K562 (cell line): ENCODE data around the gene FAM167B. TPM values are rescaled to one million over a fixed set of nuclear protein-coding genes. Genes with fewer than 3 reads are reported as not detected.

ENCODE experiments used
- ATAC-seq: fragments of 200-7000 bp; cut with Tn5 transposase; 3 replicates; pipeline ENCODE4 v1.9.1; 2020; ENCODE audit warnings: moderate library complexity
- BruUV-seq: library from RNA; stranded (reverse); fragments of 400-500 nt; replicated peaks from 2 replicates; lab custom pipeline; 2021; lab: Mats Ljungman, UMichigan
- CTCF ChIA-PET: fragments of 300-600 bp; formaldehyde crosslinking; extraction: SDS; loops from one replicate; lab custom pipeline; 2021; ENCODE audit warnings: low intra/inter-chr PET ratio; lab: Yijun Ruan, JAX
- POLR2A ChIA-PET: fragments of 300-600, 350-650 bp; sonication (Branson Sonifier 250); formaldehyde crosslinking; extraction: SDS; loops from one replicate; lab custom pipeline; 2021; ENCODE audit warnings: antibody characterized with exemption, inconsistent platforms; lab: Yijun Ruan, JAX
- DNase-seq, 4 experiments: peaks; one replicate each; pipeline versions ENCODE4 v3.0.0 to v3.0.0-alpha.2; 2011 to 2018; ENCODE audit warnings: low spot score in 3 of 4, mixed read lengths in 3 of 4; ENCODE audit errors: extremely low read depth in 1 of 4
- FAIRE-seq: peaks from 2 replicates; lab custom pipeline; 2011; peaks lifted over from hg19 to GRCh38; lab: Jason Lieb, UNC
- H2AFZ ChIP-seq: 2 replicates; pipeline ENCODE4 v1.6.0; 2011; ENCODE audit warnings: low read depth, low read length, control low read depth, inconsistent platforms
- H3K27ac ChIP-seq: fragments of 200-600 bp; 3 replicates; pipeline ENCODE4 v1.8.0; 2011; ENCODE audit warnings: low read depth, mild to moderate bottlenecking, control low read depth, inconsistent platforms, low read length, moderate library complexity, mixed read lengths; ENCODE audit errors: extremely low read depth
- H3K27me3 ChIP-seq, 2 experiments: fragments of 300-600 bp in 1 of 2; 2 replicates in 1 of 2; 3 replicates in 1 of 2; pipeline versions ENCODE4 v1.6.0 to v1.8.0; 2011; ENCODE audit warnings: inconsistent platforms in 2 of 2, low read length in 2 of 2, mild to moderate bottlenecking in 1 of 2, mixed read lengths in 1 of 2, moderate library complexity in 1 of 2; ENCODE audit not compliant: control insufficient read depth in 2 of 2, insufficient read depth in 2 of 2
- H3K36me3 ChIP-seq: fragments of 300-600 bp; 3 replicates; pipeline ENCODE4 v1.8.0; 2011; ENCODE audit warnings: mild to moderate bottlenecking, low read length, inconsistent platforms; ENCODE audit not compliant: control insufficient read depth, insufficient read depth
- H3K4me1 ChIP-seq, 2 experiments: fragments of 200-600 bp in 1 of 2; replicated peaks in 1 of 2; 2 replicates in 1 of 2; 3 replicates in 1 of 2; pipeline versions ENCODE4 v1.5.1 to v1.8.0; 2011; ENCODE audit warnings: inconsistent platforms in 2 of 2, low read length in 2 of 2, mild to moderate bottlenecking in 1 of 2, mixed read lengths in 1 of 2, moderate library complexity in 1 of 2; ENCODE audit not compliant: control insufficient read depth in 2 of 2, insufficient read depth in 2 of 2
- H3K4me2 ChIP-seq: 2 replicates; pipeline ENCODE4 v1.6.1; 2011; ENCODE audit warnings: low read length, control low read depth, inconsistent platforms, mixed read lengths; ENCODE audit not compliant: insufficient read depth
- H3K4me3 ChIP-seq: fragments of 200-600 bp; sonication (generic), shearing (Covaris generic); 2 replicates; pipeline ENCODE4 v1.5.1; 2016; ENCODE audit warnings: control low read depth, inconsistent platforms
- H3K79me2 ChIP-seq: fragments of 200-600 bp; 3 replicates; pipeline ENCODE4 v1.8.0; 2011; ENCODE audit warnings: low read length, inconsistent platforms; ENCODE audit not compliant: control insufficient read depth, insufficient read depth
- H3K9ac ChIP-seq, 2 experiments: 2 replicates each; pipeline versions ENCODE4 v1.6.0 to v1.6.1; 2011; ENCODE audit warnings: low read depth in 2 of 2, low read length in 2 of 2, control low read depth in 1 of 2, inconsistent platforms in 1 of 2, mild to moderate bottlenecking in 1 of 2, mixed read lengths in 1 of 2; ENCODE audit not compliant: insufficient read depth in 1 of 2
- H3K9me1 ChIP-seq: one replicate; pipeline ENCODE4 v1.6.0; 2011; ENCODE audit warnings: inconsistent platforms, mild to moderate bottlenecking, low read length, moderate library complexity; ENCODE audit not compliant: control insufficient read depth, insufficient read depth
- H3K9me3 ChIP-seq: replicated peaks from 2 replicates; pipeline ENCODE4 v1.5.1; 2011; ENCODE audit warnings: low read depth, low read length, inconsistent platforms; ENCODE audit not compliant: control insufficient read depth, insufficient read depth
- H4K20me1 ChIP-seq: replicated peaks from 2 replicates; pipeline ENCODE4 v1.6.1; 2011; ENCODE audit warnings: low read length, inconsistent platforms, mixed read lengths; ENCODE audit not compliant: control insufficient read depth, insufficient read depth
- ATF7 ChIP-seq: fragments of 450-650 bp; IDR thresholded peaks from 2 replicates; pipeline ENCODE4 v1.7.1; 2014; ENCODE audit warnings: mild to moderate bottlenecking, moderate library complexity
- CC2D1A ChIP-seq: fragments of 450-650 bp; IDR thresholded peaks from 2 replicates; pipeline ENCODE4 v1.6.1; 2017; ENCODE audit warnings: mild to moderate bottlenecking
- CCAR2 ChIP-seq: fragments of 200-400 bp; formaldehyde crosslinking; IDR thresholded peaks from 2 replicates; pipeline ENCODE4 v1.6.1; 2017; ENCODE audit warnings: mild to moderate bottlenecking, low read depth, low read length
- GABPB2 ChIP-seq: fragments of 250-450 bp; sonication (Bioruptor Pico); conservative IDR thresholded peaks from 2 replicates; pipeline ENCODE4 v1.5.1; 2021; ENCODE audit warnings: mild to moderate bottlenecking
- HDAC2 ChIP-seq: fragments of 450-650 bp; IDR thresholded peaks from 2 replicates; pipeline ENCODE4 v1.6.1; 2016; ENCODE audit warnings: mild to moderate bottlenecking
- HNRNPLL ChIP-seq: fragments of 200-400 bp; formaldehyde crosslinking; IDR thresholded peaks from 2 replicates; pipeline ENCODE4 v1.6.1; 2017; ENCODE audit warnings: low read length, low read depth, mild to moderate bottlenecking; ENCODE audit not compliant: poor library complexity, severe bottlenecking
- HSF4 ChIP-seq: fragments of 250-450 bp; sonication (Bioruptor Pico); IDR thresholded peaks from 2 replicates; pipeline ENCODE4 v2.1.2; 2022; ENCODE audit warnings: mild to moderate bottlenecking, moderate library complexity, borderline replicate concordance
- KLF13 ChIP-seq: fragments of 450-650 bp; IDR thresholded peaks from 2 replicates; pipeline ENCODE4 v1.6.1; 2016; ENCODE audit warnings: missing genetic modification characterization, low read depth, mild to moderate bottlenecking, missing compliant biosample characterization, moderate library complexity, borderline replicate concordance
- KLF16 ChIP-seq: IDR thresholded peaks from 2 replicates; pipeline ENCODE4 v1.6.1; 2016; ENCODE audit warnings: antibody characterized with exemption
- NFIC ChIP-seq: fragments of 450-650 bp; IDR thresholded peaks from 2 replicates; pipeline ENCODE4 v1.6.1; 2017; ENCODE audit warnings: mild to moderate bottlenecking, inconsistent platforms
- RBBP5 ChIP-seq: fragments of 200-600 bp; sonication (generic); IDR thresholded peaks from 2 replicates; pipeline ENCODE4 v1.6.1; 2012; ENCODE audit warnings: borderline replicate concordance, mild to moderate bottlenecking, low read length, control low read depth, inconsistent platforms; ENCODE audit not compliant: insufficient read depth, poor library complexity, severe bottlenecking
- ZNF12 ChIP-seq: sonication (generic); formaldehyde crosslinking; IDR thresholded peaks from 2 replicates; pipeline ENCODE4 v1.4.0; 2020; ENCODE audit warnings: mild to moderate bottlenecking, missing genetic modification reagents
- WGBS: fragments of 100-300 bp; shearing (Covaris generic); methylation state at CpG from one replicate; pipeline ENCODE4 v1.1.6; 2016; ENCODE audit warnings: low coverage, mixed read lengths; ENCODE audit not compliant: insufficient coverage; ENCODE audit errors: missing lambda C conversion rate; 5-methylcytosine and 5-hydroxymethylcytosine counted together
- in situ Hi-C: fragments of 300-500 bp; cut with MboI; formaldehyde crosslinking; loops from 4 replicates; pipeline ENCODE4 v1.15.0; 2018; ENCODE audit warnings: inconsistent platforms, mixed read lengths
- intact Hi-C: fragments of 100-400 bp; cut with micrococcal nuclease; formaldehyde crosslinking; loops from 2 replicates; pipeline ENCODE4 v1.14.2; 2022
- polyA plus RNA-seq, 8 experiments: library from polyadenylated mRNA; depleted of rRNA in 4 of 8; stranded (reverse) in 5 of 8; unstranded in 3 of 8; fragments of >200 nt; fragmentation: Nextera tagmentation in 2 of 8; fragmentation: Illumina TruSeq in 1 of 8; extraction: Ambion mirVana in 2 of 8; extraction: Trizol in 1 of 8; gene quantifications; 2 replicates each; pipeline versions ENCODE4 v1.2.1 to v1.2.3, GENCODE V29; 2011 to 2014; ENCODE audit warnings: inconsistent platforms in 1 of 8, missing spikeins in 1 of 8
- total RNA-seq, 7 experiments: library from RNA; depleted of rRNA in 6 of 7; stranded (reverse); fragments of >200 nt in 6 of 7; fragmentation: Illumina TruSeq in 2 of 7; extraction: Trizol in 2 of 7; gene quantifications; 2 replicates each; pipeline versions ENCODE4 v1.2.1 to v1.2.3, GENCODE V29; 2011 to 2021; ENCODE audit warnings: low replicate concordance in 1 of 7
- TF ChIP-seq, protein P1 (sequence below): fragments of 450-650 bp; formaldehyde crosslinking; IDR thresholded peaks from 2 replicates; pipeline ENCODE4 v1.4.0; 2022; ENCODE audit warnings: mild to moderate bottlenecking, moderate library complexity
- TF ChIP-seq, protein P2 (sequence below): sonication (generic); formaldehyde crosslinking; IDR thresholded peaks from 2 replicates; pipeline ENCODE4 v1.8.1; 2023; ENCODE audit warnings: mild to moderate bottlenecking, missing genetic modification reagents, moderate library complexity
- TF ChIP-seq, protein P3 (sequence below): fragments of 450-650 bp; formaldehyde crosslinking; IDR thresholded peaks from 2 replicates; pipeline ENCODE4 v1.4.0; 2022; ENCODE audit warnings: missing genetic modification characterization

The FAM167B gene
- total and polyA plus RNA-seq, 9 of the 15 experiments (the other 6 are each of a cell fraction or from before 2014, with no cell fraction given) = not detected

DNA sequence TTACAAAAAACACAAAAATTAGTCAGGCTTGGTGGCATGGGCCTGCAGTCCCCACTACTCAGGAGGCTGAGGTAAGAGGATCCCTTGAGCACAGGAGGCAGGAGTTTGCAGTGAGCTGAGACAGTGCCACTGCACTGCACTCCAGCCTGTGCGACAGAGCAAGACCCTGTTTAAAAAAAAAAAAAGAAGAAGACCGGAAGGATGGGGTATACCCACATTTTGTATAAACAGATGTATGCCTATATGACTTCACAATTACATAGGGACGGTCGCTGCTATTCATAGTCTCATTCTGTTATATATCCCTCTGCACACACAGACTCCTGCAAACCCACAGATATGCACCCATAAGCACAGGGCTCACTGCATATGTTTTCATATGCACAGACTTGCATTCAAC lies 16.7 kb downstream of the FAM167B start:
- H3K27ac ChIP-seq = no peak overlapping the region
- H3K4me3 ChIP-seq = no peak overlapping the region
- no peaks in the 10 kb centered on the region for H4K20me1 ChIP-seq
- BruUV-seq = no TSS peak
- WGBS = 41% methylated on average over 4 of the region's 4 CpGs
- POLR2A ChIA-PET = no interaction called here
- DNase-seq = peak in 1 of 4 experiments; percentile 5
- H3K27me3 ChIP-seq = no peaks in the 10 kb centered on the region
- H3K36me3 ChIP-seq = no peaks in the 10 kb centered on the region
- ATAC-seq = peak; percentile 56
- no peaks in the 10 kb centered on the region for H3K9me3 ChIP-seq
- H3K4me2 ChIP-seq = no peak overlapping the region
- no peaks in the 10 kb centered on the region for H3K79me2 ChIP-seq
- H3K9ac ChIP-seq = no peak overlapping the region
- CTCF ChIA-PET = no interaction called here
- in situ Hi-C loops = no loop called here
- intact Hi-C loops = no loop called here
- H3K4me1 ChIP-seq = peaks cover 0 to 9% of the 10 kb centered on the region in 2 experiments; a peak in 2 of 5 replicates
- H2AFZ ChIP-seq = no peak overlapping the region
- no peaks in the 10 kb centered on the region for H3K9me1 ChIP-seq
- FAIRE-seq = no peak
- TF ChIP-seq KLF16 (no peak), GABPB2 (CRISPR knock-in tag) (no peak), CCAR2 (no peak), HNRNPLL (no peak), CC2D1A (no peak), ATF7 (no peak), KLF13 (tag) (no peak), ZNF12 (CRISPR knock-in tag) (no peak), RBBP5 (no peak), HSF4 (CRISPR knock-in tag) (no peak), NFIC (no peak), HDAC2 (no peak)
- TF ChIP-seq, protein P1, sequence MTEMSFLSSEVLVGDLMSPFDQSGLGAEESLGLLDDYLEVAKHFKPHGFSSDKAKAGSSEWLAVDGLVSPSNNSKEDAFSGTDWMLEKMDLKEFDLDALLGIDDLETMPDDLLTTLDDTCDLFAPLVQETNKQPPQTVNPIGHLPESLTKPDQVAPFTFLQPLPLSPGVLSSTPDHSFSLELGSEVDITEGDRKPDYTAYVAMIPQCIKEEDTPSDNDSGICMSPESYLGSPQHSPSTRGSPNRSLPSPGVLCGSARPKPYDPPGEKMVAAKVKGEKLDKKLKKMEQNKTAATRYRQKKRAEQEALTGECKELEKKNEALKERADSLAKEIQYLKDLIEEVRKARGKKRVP (CRISPR knock-in tag) = no peak
- TF ChIP-seq, protein P2, sequence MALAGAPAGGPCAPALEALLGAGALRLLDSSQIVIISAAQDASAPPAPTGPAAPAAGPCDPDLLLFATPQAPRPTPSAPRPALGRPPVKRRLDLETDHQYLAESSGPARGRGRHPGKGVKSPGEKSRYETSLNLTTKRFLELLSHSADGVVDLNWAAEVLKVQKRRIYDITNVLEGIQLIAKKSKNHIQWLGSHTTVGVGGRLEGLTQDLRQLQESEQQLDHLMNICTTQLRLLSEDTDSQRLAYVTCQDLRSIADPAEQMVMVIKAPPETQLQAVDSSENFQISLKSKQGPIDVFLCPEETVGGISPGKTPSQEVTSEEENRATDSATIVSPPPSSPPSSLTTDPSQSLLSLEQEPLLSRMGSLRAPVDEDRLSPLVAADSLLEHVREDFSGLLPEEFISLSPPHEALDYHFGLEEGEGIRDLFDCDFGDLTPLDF (CRISPR knock-in tag) = no peak
- TF ChIP-seq, protein P3, sequence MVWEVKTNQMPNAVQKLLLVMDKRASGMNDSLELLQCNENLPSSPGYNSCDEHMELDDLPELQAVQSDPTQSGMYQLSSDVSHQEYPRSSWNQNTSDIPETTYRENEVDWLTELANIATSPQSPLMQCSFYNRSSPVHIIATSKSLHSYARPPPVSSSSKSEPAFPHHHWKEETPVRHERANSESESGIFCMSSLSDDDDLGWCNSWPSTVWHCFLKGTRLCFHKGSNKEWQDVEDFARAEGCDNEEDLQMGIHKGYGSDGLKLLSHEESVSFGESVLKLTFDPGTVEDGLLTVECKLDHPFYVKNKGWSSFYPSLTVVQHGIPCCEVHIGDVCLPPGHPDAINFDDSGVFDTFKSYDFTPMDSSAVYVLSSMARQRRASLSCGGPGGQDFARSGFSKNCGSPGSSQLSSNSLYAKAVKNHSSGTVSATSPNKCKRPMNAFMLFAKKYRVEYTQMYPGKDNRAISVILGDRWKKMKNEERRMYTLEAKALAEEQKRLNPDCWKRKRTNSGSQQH (CRISPR knock-in tag) = no peak
